Measurements from ENCODE around the gene RTKN2. TPM values are rescaled to one million over a fixed set of nuclear protein-coding genes. Genes with fewer than 3 reads are reported as not detected.

Gene RTKN2
- total RNA-seq, 4 donors from 2014 or later: 0.11 to 0.42 (median 0.39) TPM; not detected in 1

DNA sequence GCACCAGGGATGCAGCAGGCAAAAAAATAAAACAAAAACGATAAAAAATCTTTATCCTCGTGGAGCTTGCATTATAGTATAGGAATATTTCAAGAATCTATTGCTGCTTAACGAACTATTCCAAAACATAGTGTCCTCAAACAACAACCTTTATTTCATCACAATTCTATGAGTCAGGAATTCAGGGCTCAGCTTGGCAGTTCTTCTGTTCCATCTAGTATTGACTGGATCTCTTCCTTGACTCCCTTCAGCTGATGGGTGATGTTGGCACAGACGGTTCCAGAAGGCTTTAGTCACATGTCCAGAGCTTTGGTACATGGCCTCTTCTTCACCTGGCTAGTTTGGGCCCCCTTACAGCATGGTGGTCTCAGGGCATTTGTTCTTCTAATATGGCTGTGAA is 88.0 kb downstream of the RTKN2 start:
- DNase-seq (ENCODE audit: extremely low spot score): no peak
- TF ChIP-seq POLR2AphosphoS5 (IDR thresholded peaks at IDR 0.05) (no peak), EP300 (IDR thresholded peaks at IDR 0.05) (no peak)
- Histone ChIP-seq H3K9me3 (peaks cover 0 to 6% (median 0%) of the 10 kb centered on the region in 4 donors), H3K27me3 (no peaks in the 10 kb centered on the region), H3K27ac (replicated peaks in 1 of 4) (no peak overlapping the region), H3K4me3 (no peak overlapping the region), H3K4me1 (no peaks in the 10 kb centered on the region), H3K36me3 (no peaks in the 10 kb centered on the region)
- intact Hi-C loops (cut with DNase I): no loop called here
- WGBS: 95% methylated on average over 4 of the region's 4 CpGs

- DNase-seq (ENCODE audit: extremely low spot score): no peak
- intact Hi-C loops (cut with DNase I): no loop called here
- no peaks in the 10 kb centered on the region for H3K4me1 ChIP-seq
- no peak for TF ChIP-seq EP300 (IDR thresholded peaks at IDR 0.05)
- TF ChIP-seq POLR2AphosphoS5 (IDR thresholded peaks at IDR 0.05): no peak
- TF ChIP-seq POLR2A (IDR thresholded peaks at IDR 0.05; ENCODE audit: low read depth): no peak
- no peak for TF ChIP-seq CTCF (IDR thresholded peaks at IDR 0.05)
- no peaks in the 10 kb centered on the region for H3K27me3 ChIP-seq
- H3K27ac ChIP-seq (replicated peaks in 1 of 4): no peak overlapping the region
- H3K9me3 ChIP-seq: peaks cover 0 to 6% (median 0%) of the 10 kb centered on the region in 4 donors
- H3K36me3 ChIP-seq: no peaks in the 10 kb centered on the region
- WGBS: 95% methylated on average over 2 of the region's 2 CpGs
- H3K4me3 ChIP-seq: no peak overlapping the region
Observed at GRCh38 chr10:62178568-62178967, 90.1 kb downstream of the RTKN2 start.

DNA sequence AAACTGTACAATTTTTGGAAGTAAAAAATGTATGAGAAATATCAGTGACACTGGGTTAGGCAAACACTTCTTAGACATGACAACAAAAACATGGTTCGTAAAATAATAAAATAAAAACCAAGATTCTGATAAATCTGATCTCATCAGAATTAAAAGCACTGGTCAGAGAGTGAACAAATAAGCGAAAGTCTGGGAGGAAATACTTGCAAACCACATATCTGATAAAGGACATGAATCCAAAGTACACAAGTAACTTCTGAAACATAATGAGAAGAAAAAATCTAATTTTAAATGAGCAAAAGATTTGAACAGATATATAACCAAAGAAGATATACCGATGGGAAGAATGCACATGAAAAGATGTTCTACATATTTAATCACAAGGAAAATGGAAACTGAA is 91.5 kb downstream of the RTKN2 start:
- DNase-seq (ENCODE audit: extremely low spot score): no peak
- WGBS: 95% methylated on average over 3 of the region's 3 CpGs
- Histone ChIP-seq H3K36me3 (no peaks in the 10 kb centered on the region), H3K4me3 (no peak overlapping the region), H3K27ac (replicated peaks in 1 of 4) (no peak overlapping the region), H3K9me3 (peaks cover 0 to 14% (median 3%) of the 10 kb centered on the region in 4 donors), H3K4me1 (no peaks in the 10 kb centered on the region), H3K27me3 (no peaks in the 10 kb centered on the region)
- intact Hi-C loops (cut with DNase I): no loop called here
- TF ChIP-seq CTCF (IDR thresholded peaks at IDR 0.05): no peak
- no peak for TF ChIP-seq POLR2AphosphoS5 (IDR thresholded peaks at IDR 0.05)
- TF ChIP-seq POLR2A (IDR thresholded peaks at IDR 0.05; ENCODE audit: low read depth): no peak
- no peak for TF ChIP-seq EP300 (IDR thresholded peaks at IDR 0.05)

DNA sequence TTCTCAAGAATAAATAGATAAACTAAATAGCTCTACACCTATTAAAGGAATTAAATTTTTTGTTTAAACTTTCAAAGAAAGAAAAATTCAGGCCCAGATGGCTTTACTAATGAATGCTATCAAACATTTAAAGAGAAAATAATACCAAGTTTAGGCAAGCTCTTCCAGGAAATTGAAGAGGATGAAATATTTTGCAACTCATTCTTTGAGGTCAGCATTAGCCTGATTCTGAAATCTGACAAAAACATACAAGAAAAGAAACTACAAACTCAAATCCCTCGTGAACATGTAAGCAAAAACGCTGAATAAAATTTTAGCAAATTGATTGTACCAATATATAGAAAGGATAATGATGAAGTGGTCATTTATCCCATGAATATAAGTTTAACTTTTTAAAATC is 93.4 kb downstream of the RTKN2 start:
- Histone ChIP-seq H3K9me3 (peaks cover 0 to 16% (median 4%) of the 10 kb centered on the region in 4 donors), H3K4me1 (no peaks in the 10 kb centered on the region), H3K27ac (replicated peaks in 1 of 4) (no peak overlapping the region), H3K27me3 (no peaks in the 10 kb centered on the region), H3K4me3 (no peak overlapping the region), H3K36me3 (no peaks in the 10 kb centered on the region)
- no peak for DNase-seq (ENCODE audit: extremely low spot score)
- intact Hi-C loops (cut with DNase I): no loop called here
- 70% methylated on average over 2 of the region's 2 CpGs for WGBS
- TF ChIP-seq CTCF (IDR thresholded peaks at IDR 0.05): no peak
- no peak for TF ChIP-seq POLR2AphosphoS5 (IDR thresholded peaks at IDR 0.05)
- TF ChIP-seq EP300 (IDR thresholded peaks at IDR 0.05): no peak
- no peak for TF ChIP-seq POLR2A (IDR thresholded peaks at IDR 0.05; ENCODE audit: low read depth)

DNA sequence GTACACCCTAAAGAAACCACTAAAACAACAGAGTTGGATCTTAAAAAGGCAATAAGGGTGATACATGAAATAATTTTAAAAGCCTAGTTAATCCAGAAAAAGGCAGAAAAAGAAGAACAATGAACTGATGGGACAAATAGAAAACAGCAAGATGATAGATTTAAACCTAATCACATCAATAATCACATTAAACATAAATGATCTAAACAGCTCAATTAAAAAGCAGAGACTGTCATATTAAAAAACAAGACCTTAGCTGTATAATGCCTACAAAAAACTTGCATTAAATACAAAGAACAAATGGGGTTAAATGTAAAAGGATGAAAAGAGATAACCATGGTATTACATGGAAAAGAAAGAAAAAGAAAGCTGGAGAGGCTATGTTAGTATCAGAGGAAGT is 96.2 kb downstream of the RTKN2 start:
- H3K27ac ChIP-seq (replicated peaks in 1 of 4): no peak overlapping the region
- H3K9me3 ChIP-seq: peaks cover 0 to 10% (median 4%) of the 10 kb centered on the region in 4 donors
- no peaks in the 10 kb centered on the region for H3K36me3 ChIP-seq
- no peak for TF ChIP-seq EP300 (IDR thresholded peaks at IDR 0.05)
- no peak for TF ChIP-seq CTCF (IDR thresholded peaks at IDR 0.05)
- no peak for TF ChIP-seq POLR2A (IDR thresholded peaks at IDR 0.05; ENCODE audit: low read depth)
- no peak for TF ChIP-seq POLR2AphosphoS5 (IDR thresholded peaks at IDR 0.05)
- no peaks in the 10 kb centered on the region for H3K4me1 ChIP-seq
- no peaks in the 10 kb centered on the region for H3K27me3 ChIP-seq
- no peak overlapping the region for H3K4me3 ChIP-seq
- intact Hi-C loops (cut with DNase I): no loop called here
- no peak for DNase-seq (ENCODE audit: extremely low spot score)
